Upper lobe of left lung (tissue), 4 donors: Measurements from ENCODE around the gene MAST4.

Experiments
- POLR2A ChIP-seq, 4 donors: fragments of 450-650 bp; IDR thresholded peaks; one replicate each; pipeline ENCODE4 v1.5.1; 2016 to 2017; ENCODE audit warnings: antibody characterized with exemption in 4 of 4, mild to moderate bottlenecking in 2 of 4
- POLR2AphosphoS5 ChIP-seq, 2 donors: sonication (generic); formaldehyde crosslinking; IDR thresholded peaks; one replicate each; pipeline ENCODE4 v1.5.1; 2017; ENCODE audit warnings: antibody characterized with exemption in 2 of 2
- TF ChIP-seq, protein P1 (sequence below), 6 experiments: fragments of 450-650 bp in 4 of 6; fragments of 200-600 bp in 2 of 6; sonication (generic) in 2 of 6; IDR thresholded peaks; one replicate each; pipeline ENCODE4 v1.5.1; 2016 to 2019; ENCODE audit warnings: antibody characterized with exemption in 6 of 6

DNA sequence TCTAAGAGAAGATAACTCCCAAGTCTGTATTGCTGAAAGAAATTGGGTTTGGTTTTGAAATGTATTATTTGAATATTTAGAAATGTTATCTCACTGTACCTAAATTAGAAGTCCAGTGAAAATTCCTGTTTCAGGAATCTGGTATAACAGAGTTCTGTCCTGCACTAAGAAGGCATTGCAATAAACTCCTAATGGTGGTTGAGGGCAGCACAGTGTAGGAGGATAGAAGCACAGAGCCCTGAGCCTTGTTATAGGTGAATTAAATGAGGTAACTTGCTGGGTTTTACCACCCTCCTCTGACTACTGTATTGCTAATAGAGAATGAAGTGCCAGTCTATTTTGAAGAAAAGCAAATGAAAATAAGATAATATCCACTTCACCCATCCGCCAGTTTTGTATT is 457.0 kb downstream of the MAST4 start:
- TF ChIP-seq POLR2A (IDR thresholded peaks at IDR 0.05) (no peak), POLR2AphosphoS5 (IDR thresholded peaks at IDR 0.05) (no peak)
- TF ChIP-seq, protein P1, sequence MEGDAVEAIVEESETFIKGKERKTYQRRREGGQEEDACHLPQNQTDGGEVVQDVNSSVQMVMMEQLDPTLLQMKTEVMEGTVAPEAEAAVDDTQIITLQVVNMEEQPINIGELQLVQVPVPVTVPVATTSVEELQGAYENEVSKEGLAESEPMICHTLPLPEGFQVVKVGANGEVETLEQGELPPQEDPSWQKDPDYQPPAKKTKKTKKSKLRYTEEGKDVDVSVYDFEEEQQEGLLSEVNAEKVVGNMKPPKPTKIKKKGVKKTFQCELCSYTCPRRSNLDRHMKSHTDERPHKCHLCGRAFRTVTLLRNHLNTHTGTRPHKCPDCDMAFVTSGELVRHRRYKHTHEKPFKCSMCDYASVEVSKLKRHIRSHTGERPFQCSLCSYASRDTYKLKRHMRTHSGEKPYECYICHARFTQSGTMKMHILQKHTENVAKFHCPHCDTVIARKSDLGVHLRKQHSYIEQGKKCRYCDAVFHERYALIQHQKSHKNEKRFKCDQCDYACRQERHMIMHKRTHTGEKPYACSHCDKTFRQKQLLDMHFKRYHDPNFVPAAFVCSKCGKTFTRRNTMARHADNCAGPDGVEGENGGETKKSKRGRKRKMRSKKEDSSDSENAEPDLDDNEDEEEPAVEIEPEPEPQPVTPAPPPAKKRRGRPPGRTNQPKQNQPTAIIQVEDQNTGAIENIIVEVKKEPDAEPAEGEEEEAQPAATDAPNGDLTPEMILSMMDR (IDR thresholded peaks at IDR 0.05): no peak
